ENCODE measurements around the gene MAPK10.

MAPK10 gene

GRCh38 chr4:86159216-86159615 is 200.6 kb downstream of the MAPK10 start:
- FAIRE-seq, result no peak
- DNase-seq (ENCODE audit: insufficient read length, low spot score), result no peak
- TF ChIP-seq POLR2AphosphoS5 (IDR thresholded peaks at IDR 0.05; ENCODE audit: low read depth, low read length) (no peak), POU2F2 (IDR thresholded peaks at IDR 0.05; ENCODE audit: low read depth, low read length) (no peak), POLR2A (IDR thresholded peaks at IDR 0.05; ENCODE audit: low read depth, low read length) (no peak), PAX5 (IDR thresholded peaks at IDR 0.05; ENCODE audit: insufficient read depth, low read length, severe bottlenecking) (no peak), SPI1 (IDR thresholded peaks at IDR 0.05; ENCODE audit: low read depth, low read length) (no peak), TAF1 (IDR thresholded peaks at IDR 0.05; ENCODE audit: low read depth, low read length) (no peak)

GRCh38 chr4:86156531-86156930 is 203.3 kb downstream of the MAPK10 start:
- TF ChIP-seq TAF1 (IDR thresholded peaks at IDR 0.05; ENCODE audit: low read depth, low read length) (no peak), POLR2A (IDR thresholded peaks at IDR 0.05; ENCODE audit: low read depth, low read length) (no peak), POLR2AphosphoS5 (IDR thresholded peaks at IDR 0.05; ENCODE audit: low read depth, low read length) (no peak), PAX5 (IDR thresholded peaks at IDR 0.05; ENCODE audit: insufficient read depth, low read length, severe bottlenecking) (no peak), SPI1 (IDR thresholded peaks at IDR 0.05; ENCODE audit: low read depth, low read length) (no peak), POU2F2 (IDR thresholded peaks at IDR 0.05; ENCODE audit: low read depth, low read length) (no peak)
- no peak for DNase-seq (ENCODE audit: insufficient read length, low spot score)
- FAIRE-seq, result no peak

GRCh38 chr4:86155766-86156165 is 204.1 kb downstream of the MAPK10 start:
- no peak for FAIRE-seq
- DNase-seq (ENCODE audit: insufficient read length, low spot score), result no peak
- TF ChIP-seq PAX5 (IDR thresholded peaks at IDR 0.05; ENCODE audit: insufficient read depth, low read length, severe bottlenecking) (no peak), POLR2A (IDR thresholded peaks at IDR 0.05; ENCODE audit: low read depth, low read length) (no peak), TAF1 (IDR thresholded peaks at IDR 0.05; ENCODE audit: low read depth, low read length) (no peak), POLR2AphosphoS5 (IDR thresholded peaks at IDR 0.05; ENCODE audit: low read depth, low read length) (no peak), POU2F2 (IDR thresholded peaks at IDR 0.05; ENCODE audit: low read depth, low read length) (no peak), SPI1 (IDR thresholded peaks at IDR 0.05; ENCODE audit: low read depth, low read length) (no peak)

- FAIRE-seq (no peak), DNase-seq (ENCODE audit: insufficient read length, low spot score) (no peak)
- TF ChIP-seq POLR2A (IDR thresholded peaks at IDR 0.05; ENCODE audit: low read depth, low read length) (no peak), PAX5 (IDR thresholded peaks at IDR 0.05; ENCODE audit: insufficient read depth, low read length, severe bottlenecking) (no peak), TAF1 (IDR thresholded peaks at IDR 0.05; ENCODE audit: low read depth, low read length) (no peak), POU2F2 (IDR thresholded peaks at IDR 0.05; ENCODE audit: low read depth, low read length) (no peak), POLR2AphosphoS5 (IDR thresholded peaks at IDR 0.05; ENCODE audit: low read depth, low read length) (no peak), SPI1 (IDR thresholded peaks at IDR 0.05; ENCODE audit: low read depth, low read length) (no peak)
Observed at GRCh38 chr4:86152454-86152853, 207.4 kb downstream of the MAPK10 start.

GRCh38 chr4:86151196-86151595 is 208.7 kb downstream of the MAPK10 start:
- no peak for FAIRE-seq
- TF ChIP-seq POLR2A (IDR thresholded peaks at IDR 0.05; ENCODE audit: low read depth, low read length) (no peak), POLR2AphosphoS5 (IDR thresholded peaks at IDR 0.05; ENCODE audit: low read depth, low read length) (no peak), POU2F2 (IDR thresholded peaks at IDR 0.05; ENCODE audit: low read depth, low read length) (no peak), TAF1 (IDR thresholded peaks at IDR 0.05; ENCODE audit: low read depth, low read length) (no peak), SPI1 (IDR thresholded peaks at IDR 0.05; ENCODE audit: low read depth, low read length) (no peak), PAX5 (IDR thresholded peaks at IDR 0.05; ENCODE audit: insufficient read depth, low read length, severe bottlenecking) (no peak)
- DNase-seq (ENCODE audit: insufficient read length, low spot score), result no peak

- TF ChIP-seq POLR2AphosphoS5 (IDR thresholded peaks at IDR 0.05; ENCODE audit: low read depth, low read length) (no peak), POU2F2 (IDR thresholded peaks at IDR 0.05; ENCODE audit: low read depth, low read length) (no peak), SPI1 (IDR thresholded peaks at IDR 0.05; ENCODE audit: low read depth, low read length) (no peak), TAF1 (IDR thresholded peaks at IDR 0.05; ENCODE audit: low read depth, low read length) (no peak), POLR2A (IDR thresholded peaks at IDR 0.05; ENCODE audit: low read depth, low read length) (no peak), PAX5 (IDR thresholded peaks at IDR 0.05; ENCODE audit: insufficient read depth, low read length, severe bottlenecking) (no peak)
- no peak for FAIRE-seq
Observed at GRCh38 chr4:86141161-86141560, 218.7 kb downstream of the MAPK10 start.

GRCh38 chr4:86132468-86132867 is 227.4 kb downstream of the MAPK10 start:
- FAIRE-seq (no peak), DNase-seq (ENCODE audit: insufficient read length, low spot score) (no peak)
- no peak for TF ChIP-seq POLR2A (IDR thresholded peaks at IDR 0.05; ENCODE audit: low read depth, low read length)
- no peak for TF ChIP-seq POLR2AphosphoS5 (IDR thresholded peaks at IDR 0.05; ENCODE audit: low read depth, low read length)
- TF ChIP-seq PAX5 (IDR thresholded peaks at IDR 0.05; ENCODE audit: insufficient read depth, low read length, severe bottlenecking), result no peak
- no peak for TF ChIP-seq POU2F2 (IDR thresholded peaks at IDR 0.05; ENCODE audit: low read depth, low read length)
- TF ChIP-seq TAF1 (IDR thresholded peaks at IDR 0.05; ENCODE audit: low read depth, low read length), result no peak
- no peak for TF ChIP-seq SPI1 (IDR thresholded peaks at IDR 0.05; ENCODE audit: low read depth, low read length)

More at GRCh38 chr4:86141161-86141560, 218.7 kb downstream of the MAPK10 start:
- no peak for DNase-seq (ENCODE audit: insufficient read length, low spot score)

GRCh38 chr4:86131456-86131855 is 228.4 kb downstream of the MAPK10 start:
- FAIRE-seq, result no peak
- DNase-seq (ENCODE audit: insufficient read length, low spot score), result no peak
- no peak for TF ChIP-seq POLR2A (IDR thresholded peaks at IDR 0.05; ENCODE audit: low read depth, low read length)
- no peak for TF ChIP-seq POU2F2 (IDR thresholded peaks at IDR 0.05; ENCODE audit: low read depth, low read length)
- TF ChIP-seq POLR2AphosphoS5 (IDR thresholded peaks at IDR 0.05; ENCODE audit: low read depth, low read length), result no peak
- no peak for TF ChIP-seq SPI1 (IDR thresholded peaks at IDR 0.05; ENCODE audit: low read depth, low read length)
- no peak for TF ChIP-seq TAF1 (IDR thresholded peaks at IDR 0.05; ENCODE audit: low read depth, low read length)
- TF ChIP-seq PAX5 (IDR thresholded peaks at IDR 0.05; ENCODE audit: insufficient read depth, low read length, severe bottlenecking), result no peak

- no peak for FAIRE-seq
- no peak for DNase-seq (ENCODE audit: insufficient read length, low spot score)
- TF ChIP-seq POU2F2 (IDR thresholded peaks at IDR 0.05; ENCODE audit: low read depth, low read length), result no peak
- TF ChIP-seq POLR2A (IDR thresholded peaks at IDR 0.05; ENCODE audit: low read depth, low read length), result no peak
Observed at GRCh38 chr4:86130160-86130933, 229.5 kb downstream of the MAPK10 start.
